MM.1S (cell line): ENCODE data around the gene GALR3.
"Not testable (repeated sequence)": the region's sequence is repeated elsewhere in the genome, so short reads cannot be mapped to it uniquely, and the experiment has no call there.

Source experiments
- DNase-seq: peaks from one replicate; pipeline ENCODE4 v3.0.0-alpha.2; 2015
- H2AFZ ChIP-seq: fragments of 300-600 bp; sonication (generic); 2 replicates; pipeline ENCODE4 v1.6.0; 2016; ENCODE audit warnings: antibody characterized with exemption, low read length
- H3F3A ChIP-seq: fragments of 300-600 bp; sonication (generic); 2 replicates; pipeline ENCODE4 v1.6.1; 2016; ENCODE audit warnings: mild to moderate bottlenecking, antibody characterized with exemption, low read length, moderate library complexity, mixed read lengths; ENCODE audit not compliant: insufficient read depth
- H3K27ac ChIP-seq: fragments of 300-600 bp; sonication (generic); 2 replicates; pipeline ENCODE4 v1.5.1; 2016; ENCODE audit warnings: mild to moderate bottlenecking, low read length
- H3K27me3 ChIP-seq: fragments of 300-600 bp; sonication (generic); replicated peaks from 2 replicates; pipeline ENCODE4 v1.6.0; 2016; ENCODE audit warnings: low read length; ENCODE audit not compliant: insufficient read depth
- H3K36me3 ChIP-seq: fragments of 300-600 bp; sonication (generic); replicated peaks from 2 replicates; pipeline ENCODE4 v1.6.1; 2016; ENCODE audit warnings: mild to moderate bottlenecking, low read length, mixed read lengths; ENCODE audit not compliant: insufficient read depth
- H3K4me1 ChIP-seq: fragments of 300-600 bp; sonication (generic); 2 replicates; pipeline ENCODE4 v1.6.1; 2016; ENCODE audit warnings: low read length, mixed read lengths
- H3K4me2 ChIP-seq: fragments of 300-600 bp; sonication (generic); 2 replicates; pipeline ENCODE4 v1.6.0; 2016; ENCODE audit warnings: low read depth, low read length
- H3K4me3 ChIP-seq: fragments of 300-600 bp; sonication (generic); 2 replicates; pipeline ENCODE4 v1.5.1; 2016; ENCODE audit warnings: low read length, mixed read lengths
- H3K79me2 ChIP-seq: fragments of 300-600 bp; sonication (generic); 2 replicates; pipeline ENCODE4 v1.6.1; 2016; ENCODE audit warnings: mixed run types, low read length, mixed read lengths
- H3K9ac ChIP-seq: fragments of 300-600 bp; sonication (generic); 2 replicates; pipeline ENCODE4 v1.6.1; 2016; ENCODE audit warnings: low read length, mixed read lengths
- H3K9me2 ChIP-seq: fragments of 300-600 bp; sonication (generic); replicated peaks from 2 replicates; pipeline ENCODE4 v1.6.1; 2016; ENCODE audit warnings: mild to moderate bottlenecking, low read length, mixed read lengths; ENCODE audit not compliant: insufficient read depth
- H3K9me3 ChIP-seq: fragments of 300-600 bp; sonication (generic); replicated peaks from 2 replicates; pipeline ENCODE4 v1.6.1; 2016; ENCODE audit warnings: mild to moderate bottlenecking, low read length, mixed read lengths; ENCODE audit not compliant: insufficient read depth
- H4K20me1 ChIP-seq: fragments of 300-600 bp; sonication (generic); 2 replicates; pipeline ENCODE4 v1.6.1; 2016; ENCODE audit warnings: mild to moderate bottlenecking, low read length, moderate library complexity, mixed read lengths; ENCODE audit not compliant: insufficient read depth
- CTCF ChIP-seq: fragments of 300-600 bp; sonication (generic); IDR thresholded peaks from 2 replicates; pipeline ENCODE4 v1.5.1; 2016; ENCODE audit warnings: antibody characterized with exemption, low read length, mixed read lengths
- EZH2 ChIP-seq: fragments of 300-600 bp; sonication (generic); optimal IDR thresholded peaks from 2 replicates; pipeline ENCODE3; 2017; ENCODE audit warnings: low read depth, mild to moderate bottlenecking, antibody characterized with exemption, low read length, mixed read lengths
- EZH2phosphoT487 ChIP-seq: fragments of 300-600 bp; sonication (generic); IDR thresholded peaks from 2 replicates; pipeline ENCODE4 v1.6.1; 2018; ENCODE audit warnings: antibody characterized with exemption, low read length

Gene GALR3

GRCh38 chr22:37792494-37792893, 30.7 kb upstream of the GALR3 start:
- H3F3A ChIP-seq, result no peaks in the 10 kb centered on the region
- no peaks in the 10 kb centered on the region for H3K9me3 ChIP-seq
- H3K79me2 ChIP-seq, result no peaks in the 10 kb centered on the region
- H3K4me3 ChIP-seq, result no peak overlapping the region
- H3K4me2 ChIP-seq, result no peak overlapping the region
- no peak overlapping the region for H2AFZ ChIP-seq
- no peaks in the 10 kb centered on the region for H3K9me2 ChIP-seq
- H4K20me1 ChIP-seq, result no peaks in the 10 kb centered on the region
- H3K27ac ChIP-seq, result no peak overlapping the region
- DNase-seq, result no peak
- no peak for TF ChIP-seq EZH2
- no peaks in the 10 kb centered on the region for H3K36me3 ChIP-seq
- H3K9ac ChIP-seq, result no peak overlapping the region
- H3K4me1 ChIP-seq, result no peaks in the 10 kb centered on the region
- no peaks in the 10 kb centered on the region for H3K27me3 ChIP-seq

- H2AFZ ChIP-seq, result no peak overlapping the region
- no peak overlapping the region for H3K4me3 ChIP-seq
- no peak overlapping the region for H3K4me2 ChIP-seq
- no peaks in the 10 kb centered on the region for H3K9me2 ChIP-seq
- H3K27me3 ChIP-seq, result peaks cover 4% of the 10 kb centered on the region; the same call in 1 of the 2 replicates
- H3K9me3 ChIP-seq, result no peaks in the 10 kb centered on the region
- no peak overlapping the region for H3K9ac ChIP-seq
- no peak overlapping the region for H3K27ac ChIP-seq
- TF ChIP-seq EZH2phosphoT487 (no peak), EZH2 (no peak), CTCF (no peak)
- H3F3A ChIP-seq, result no peaks in the 10 kb centered on the region
- no peak for DNase-seq
- H3K4me1 ChIP-seq, result no peaks in the 10 kb centered on the region
- H4K20me1 ChIP-seq, result no peaks in the 10 kb centered on the region
- H3K36me3 ChIP-seq, result no peaks in the 10 kb centered on the region
- H3K79me2 ChIP-seq, result no peaks in the 10 kb centered on the region
These were observed 28.8 kb upstream of the GALR3 start for GRCh38 chr22:37794376-37794775.

GRCh38 chr22:37796079-37796478, 27.1 kb upstream of the GALR3 start:
- no peak for TF ChIP-seq CTCF
- no peak for TF ChIP-seq EZH2
- DNase-seq, result no peak
- no peaks in the 10 kb centered on the region for H3K36me3 ChIP-seq
- no peak overlapping the region for H2AFZ ChIP-seq
- H3F3A ChIP-seq, result no peaks in the 10 kb centered on the region
- no peaks in the 10 kb centered on the region for H3K9me2 ChIP-seq
- no peak overlapping the region for H3K27ac ChIP-seq
- H4K20me1 ChIP-seq, result no peaks in the 10 kb centered on the region
- no peak overlapping the region for H3K4me3 ChIP-seq
- H3K9me3 ChIP-seq, result no peaks in the 10 kb centered on the region
- no peaks in the 10 kb centered on the region for H3K79me2 ChIP-seq
- H3K4me1 ChIP-seq, result no peaks in the 10 kb centered on the region
- H3K27me3 ChIP-seq, result peaks cover 4% of the 10 kb centered on the region; the same call in 1 of the 2 replicates
- H3K4me2 ChIP-seq, result no peak overlapping the region
- no peak overlapping the region for H3K9ac ChIP-seq

GRCh38 chr22:37797259-37797658, 25.9 kb upstream of the GALR3 start:
- not testable (repeated sequence) for H3K36me3 ChIP-seq, H3K9me2 ChIP-seq, H3K4me1 ChIP-seq, H3F3A ChIP-seq, H3K27ac ChIP-seq, H3K4me2 ChIP-seq, H3K4me3 ChIP-seq, H4K20me1 ChIP-seq, H3K79me2 ChIP-seq, H2AFZ ChIP-seq, H3K9ac ChIP-seq, DNase-seq, H3K9me3 ChIP-seq
- peaks cover 16% of the 10 kb centered on the region for H3K27me3 ChIP-seq
